K562 (cell line): ENCODE results near the gene ZNF438. TPM values are rescaled to one million over a fixed set of nuclear protein-coding genes. Genes with fewer than 3 reads are reported as not detected.

Source experiments
- ATAC-seq: fragments of 200-7000 bp; cut with Tn5 transposase; 3 replicates; pipeline ENCODE4 v1.9.1; 2020; ENCODE audit warnings: moderate library complexity
- BruUV-seq: library from RNA; stranded (reverse); fragments of 400-500 nt; replicated peaks from 2 replicates; lab custom pipeline; 2021; lab: Mats Ljungman, UMichigan
- CTCF ChIA-PET: fragments of 300-600 bp; formaldehyde crosslinking; extraction: SDS; loops from one replicate; lab custom pipeline; 2021; ENCODE audit warnings: low intra/inter-chr PET ratio; lab: Yijun Ruan, JAX
- POLR2A ChIA-PET: fragments of 300-600, 350-650 bp; sonication (Branson Sonifier 250); formaldehyde crosslinking; extraction: SDS; loops from one replicate; lab custom pipeline; 2021; ENCODE audit warnings: antibody characterized with exemption, inconsistent platforms; lab: Yijun Ruan, JAX
- DNase-seq, 4 experiments: peaks; one replicate each; pipeline versions ENCODE4 v3.0.0 to v3.0.0-alpha.2; 2011 to 2018; ENCODE audit warnings: low spot score in 3 of 4, mixed read lengths in 3 of 4; ENCODE audit errors: extremely low read depth in 1 of 4
- FAIRE-seq: peaks from 2 replicates; lab custom pipeline; 2011; peaks lifted over from hg19 to GRCh38; lab: Jason Lieb, UNC
- H2AFZ ChIP-seq: 2 replicates; pipeline ENCODE4 v1.6.0; 2011; ENCODE audit warnings: low read depth, low read length, control low read depth, inconsistent platforms
- H3K27ac ChIP-seq: fragments of 200-600 bp; 3 replicates; pipeline ENCODE4 v1.8.0; 2011; ENCODE audit warnings: low read depth, mild to moderate bottlenecking, control low read depth, inconsistent platforms, low read length, moderate library complexity, mixed read lengths; ENCODE audit errors: extremely low read depth
- H3K27me3 ChIP-seq, 2 experiments: fragments of 300-600 bp in 1 of 2; 2 replicates in 1 of 2; 3 replicates in 1 of 2; pipeline versions ENCODE4 v1.6.0 to v1.8.0; 2011; ENCODE audit warnings: inconsistent platforms in 2 of 2, low read length in 2 of 2, mild to moderate bottlenecking in 1 of 2, mixed read lengths in 1 of 2, moderate library complexity in 1 of 2; ENCODE audit not compliant: control insufficient read depth in 2 of 2, insufficient read depth in 2 of 2
- H3K36me3 ChIP-seq: fragments of 300-600 bp; 3 replicates; pipeline ENCODE4 v1.8.0; 2011; ENCODE audit warnings: mild to moderate bottlenecking, low read length, inconsistent platforms; ENCODE audit not compliant: control insufficient read depth, insufficient read depth
- H3K4me1 ChIP-seq, 2 experiments: fragments of 200-600 bp in 1 of 2; replicated peaks in 1 of 2; 2 replicates in 1 of 2; 3 replicates in 1 of 2; pipeline versions ENCODE4 v1.5.1 to v1.8.0; 2011; ENCODE audit warnings: inconsistent platforms in 2 of 2, low read length in 2 of 2, mild to moderate bottlenecking in 1 of 2, mixed read lengths in 1 of 2, moderate library complexity in 1 of 2; ENCODE audit not compliant: control insufficient read depth in 2 of 2, insufficient read depth in 2 of 2
- H3K4me2 ChIP-seq: 2 replicates; pipeline ENCODE4 v1.6.1; 2011; ENCODE audit warnings: low read length, control low read depth, inconsistent platforms, mixed read lengths; ENCODE audit not compliant: insufficient read depth
- H3K4me3 ChIP-seq: fragments of 200-600 bp; sonication (generic), shearing (Covaris generic); 2 replicates; pipeline ENCODE4 v1.5.1; 2016; ENCODE audit warnings: control low read depth, inconsistent platforms
- H3K79me2 ChIP-seq: fragments of 200-600 bp; 3 replicates; pipeline ENCODE4 v1.8.0; 2011; ENCODE audit warnings: low read length, inconsistent platforms; ENCODE audit not compliant: control insufficient read depth, insufficient read depth
- H3K9ac ChIP-seq, 2 experiments: 2 replicates each; pipeline versions ENCODE4 v1.6.0 to v1.6.1; 2011; ENCODE audit warnings: low read depth in 2 of 2, low read length in 2 of 2, control low read depth in 1 of 2, inconsistent platforms in 1 of 2, mild to moderate bottlenecking in 1 of 2, mixed read lengths in 1 of 2; ENCODE audit not compliant: insufficient read depth in 1 of 2
- H3K9me1 ChIP-seq: one replicate; pipeline ENCODE4 v1.6.0; 2011; ENCODE audit warnings: inconsistent platforms, mild to moderate bottlenecking, low read length, moderate library complexity; ENCODE audit not compliant: control insufficient read depth, insufficient read depth
- H3K9me3 ChIP-seq: replicated peaks from 2 replicates; pipeline ENCODE4 v1.5.1; 2011; ENCODE audit warnings: low read depth, low read length, inconsistent platforms; ENCODE audit not compliant: control insufficient read depth, insufficient read depth
- H4K20me1 ChIP-seq: replicated peaks from 2 replicates; pipeline ENCODE4 v1.6.1; 2011; ENCODE audit warnings: low read length, inconsistent platforms, mixed read lengths; ENCODE audit not compliant: control insufficient read depth, insufficient read depth
- CHCHD3 ChIP-seq: fragments of 250-450 bp; sonication (Bioruptor Pico); IDR thresholded peaks from 2 replicates; pipeline ENCODE4 v2.1.2; 2022; ENCODE audit warnings: mild to moderate bottlenecking
- E2F6 ChIP-seq, 2 experiments: IDR thresholded peaks; 2 replicates each; pipeline ENCODE4 v1.6.1; 2011; ENCODE audit warnings: borderline replicate concordance in 1 of 2, control low read depth in 1 of 2, low read depth in 1 of 2, low read length in 1 of 2, mild to moderate bottlenecking in 1 of 2, mixed read lengths in 1 of 2, moderate library complexity in 1 of 2; ENCODE audit not compliant: insufficient read depth in 1 of 2, insufficient read length in 1 of 2, poor library complexity in 1 of 2, severe bottlenecking in 1 of 2; ENCODE audit errors: extremely low read depth in 1 of 2
- GTF2A2 ChIP-seq: IDR thresholded peaks from 2 replicates; pipeline ENCODE4 v1.6.1; 2016; ENCODE audit warnings: mild to moderate bottlenecking, missing genetic modification characterization, missing compliant biosample characterization
- HDGF ChIP-seq: fragments of 450-650 bp; IDR thresholded peaks from 2 replicates; pipeline ENCODE4 v1.6.1; 2016
- HMG20A ChIP-seq: fragments of 450-650 bp; formaldehyde crosslinking; conservative IDR thresholded peaks from 2 replicates; pipeline ENCODE4 v1.4.0; 2020; ENCODE audit warnings: mild to moderate bottlenecking, mixed read lengths
- IRF1 ChIP-seq: sonication (generic); formaldehyde crosslinking; IDR thresholded peaks from 2 replicates; pipeline ENCODE4 v1.8.0; 2022; ENCODE audit warnings: missing genetic modification reagents, mild to moderate bottlenecking, borderline replicate concordance
- KAT7 ChIP-seq: sonication (generic); formaldehyde crosslinking; IDR thresholded peaks from 2 replicates; pipeline ENCODE4 v1.8.0; 2022; ENCODE audit warnings: missing genetic modification reagents, mild to moderate bottlenecking, borderline replicate concordance
- KDM2B ChIP-seq: fragments of 250-450 bp; sonication (Bioruptor Pico); IDR thresholded peaks from 2 replicates; pipeline ENCODE4 v1.8.0; 2021; ENCODE audit warnings: mild to moderate bottlenecking, moderate library complexity
- MAFK ChIP-seq: IDR thresholded peaks from 2 replicates; pipeline ENCODE4 v1.6.1; 2011; ENCODE audit warnings: low read length, improper control_type of control experiment
- MCM7 ChIP-seq, 2 experiments: fragments of 450-650 bp; IDR thresholded peaks; 2 replicates each; pipeline ENCODE4 v1.6.1; 2016 to 2018
- PHB ChIP-seq: fragments of 250-450 bp; sonication (Bioruptor Pico); IDR thresholded peaks from 2 replicates; pipeline ENCODE4 v1.5.0; 2021
- RFX5 ChIP-seq: IDR thresholded peaks from 2 replicates; pipeline ENCODE4 v1.6.1; 2011; ENCODE audit warnings: low read depth, mild to moderate bottlenecking, improper control_type of control experiment, low read length
- SP2 ChIP-seq: IDR thresholded peaks from 2 replicates; pipeline ENCODE4 v1.6.1; 2011; ENCODE audit warnings: mild to moderate bottlenecking, low read depth, low read length, moderate library complexity; ENCODE audit not compliant: poor library complexity, severe bottlenecking; ENCODE audit errors: extremely low read depth
- USF2 ChIP-seq: sonication (generic); formaldehyde crosslinking; IDR thresholded peaks from 2 replicates; pipeline ENCODE4 v1.5.0; 2020; ENCODE audit warnings: missing genetic modification reagents
- ZNF146 ChIP-seq: IDR thresholded peaks from one replicate; pipeline ENCODE4 v1.6.1; 2018; ENCODE audit warnings: missing compliant biosample characterization; ENCODE audit not compliant: unreplicated experiment
- ZNF551 ChIP-seq: fragments of 250-450 bp; sonication (Bioruptor Pico); IDR thresholded peaks from 2 replicates; pipeline ENCODE4 v1.5.0; 2021; ENCODE audit warnings: mild to moderate bottlenecking, moderate library complexity
- ZNF584 ChIP-seq: fragments of 200-800 bp; sonication (Bioruptor generic); IDR thresholded peaks from 2 replicates; pipeline ENCODE4 v1.6.1; 2016; ENCODE audit warnings: low read depth, mild to moderate bottlenecking, missing genetic modification characterization, missing compliant biosample characterization
- ZNF780A ChIP-seq: fragments of 250-450 bp; sonication (Bioruptor Pico); IDR thresholded peaks from 2 replicates; pipeline ENCODE4 v1.5.0; 2021; ENCODE audit warnings: mild to moderate bottlenecking
- WGBS: fragments of 100-300 bp; shearing (Covaris generic); methylation state at CpG from one replicate; pipeline ENCODE4 v1.1.6; 2016; ENCODE audit warnings: low coverage, mixed read lengths; ENCODE audit not compliant: insufficient coverage; ENCODE audit errors: missing lambda C conversion rate; 5-methylcytosine and 5-hydroxymethylcytosine counted together
- in situ Hi-C: fragments of 300-500 bp; cut with MboI; formaldehyde crosslinking; loops from 4 replicates; pipeline ENCODE4 v1.15.0; 2018; ENCODE audit warnings: inconsistent platforms, mixed read lengths
- intact Hi-C: fragments of 100-400 bp; cut with micrococcal nuclease; formaldehyde crosslinking; loops from 2 replicates; pipeline ENCODE4 v1.14.2; 2022
- polyA plus RNA-seq, 8 experiments: library from polyadenylated mRNA; depleted of rRNA in 4 of 8; stranded (reverse) in 5 of 8; unstranded in 3 of 8; fragments of >200 nt; fragmentation: Nextera tagmentation in 2 of 8; fragmentation: Illumina TruSeq in 1 of 8; extraction: Ambion mirVana in 2 of 8; extraction: Trizol in 1 of 8; gene quantifications; 2 replicates each; pipeline versions ENCODE4 v1.2.1 to v1.2.3, GENCODE V29; 2011 to 2014; ENCODE audit warnings: inconsistent platforms in 1 of 8, missing spikeins in 1 of 8
- total RNA-seq, 7 experiments: library from RNA; depleted of rRNA in 6 of 7; stranded (reverse); fragments of >200 nt in 6 of 7; fragmentation: Illumina TruSeq in 2 of 7; extraction: Trizol in 2 of 7; gene quantifications; 2 replicates each; pipeline versions ENCODE4 v1.2.1 to v1.2.3, GENCODE V29; 2011 to 2021; ENCODE audit warnings: low replicate concordance in 1 of 7

ZNF438 gene
- total and polyA plus RNA-seq, 9 of the 15 experiments (the other 6 are each of a cell fraction or from before 2014, with no cell fraction given) = 0.45 to 1.5 (median 0.91) TPM

DNA sequence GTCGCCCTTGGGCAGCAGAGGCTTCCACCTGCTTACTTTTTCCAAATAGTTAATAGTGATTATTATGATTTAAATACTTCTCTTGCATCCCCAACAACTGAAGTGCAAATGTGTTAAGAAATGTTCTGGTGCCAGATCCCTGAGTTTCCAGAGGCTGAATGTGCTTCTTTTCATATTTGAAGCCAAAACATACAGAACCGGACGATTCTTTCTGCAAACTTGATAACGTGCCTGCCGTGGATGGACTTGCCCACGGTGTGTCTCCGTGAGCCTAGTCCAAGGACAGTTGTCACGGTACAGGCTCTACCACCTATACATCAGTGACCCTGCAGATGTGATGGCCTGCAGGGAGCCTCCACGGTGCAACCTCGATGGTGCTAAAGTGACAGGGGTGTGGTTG, 203.5 kb downstream of the ZNF438 start (continued):
- TF ChIP-seq IRF1 (CRISPR knock-in tag) (no peak), MAFK (no peak), HDGF (no peak), GTF2A2 (tag) (no peak), USF2 (CRISPR knock-in tag) (no peak), KAT7 (CRISPR knock-in tag) (no peak)

- H3K27me3 ChIP-seq = peaks cover 3 to 17% of the 10 kb centered on the region in 2 experiments; a peak in 3 of 5 replicates
- H3K4me2 ChIP-seq = no peak overlapping the region
- no peaks in the 10 kb centered on the region for H3K79me2 ChIP-seq
- POLR2A ChIA-PET = interaction anchor here (0.6 kb wide), 1 partner anchor 112 kb away, joined by 3 read pairs; no protein-coding TSS in a partner anchor
- H3K9ac ChIP-seq = no peak overlapping the region
- H3K9me1 ChIP-seq = no peaks in the 10 kb centered on the region
- CTCF ChIA-PET = no interaction called here
- H3K9me3 ChIP-seq = peaks cover 3% of the 10 kb centered on the region
- H3K36me3 ChIP-seq = no peaks in the 10 kb centered on the region
- FAIRE-seq (no peak), DNase-seq (no peak), ATAC-seq (no peak)
- no peak overlapping the region for H3K4me3 ChIP-seq
- no peak overlapping the region for H3K27ac ChIP-seq
- no TSS peak for BruUV-seq
- WGBS = 0% methylated on average over 7 of the region's 8 CpGs
- peaks cover 3% of the 10 kb centered on the region; the same call in 1 of the 2 replicates for H4K20me1 ChIP-seq
- TF ChIP-seq MCM7 (IDR thresholded peaks at IDR 0.05) = no peak
- TF ChIP-seq E2F6 (IDR thresholded peaks at IDR 0.05; ENCODE audit: borderline replicate concordance in 1 of 2, extremely low read depth in 1 of 2, insufficient read depth in 1 of 2, insufficient read length in 1 of 2, low read depth in 1 of 2, low read length in 1 of 2, poor library complexity in 1 of 2, severe bottlenecking in 1 of 2) = no peak
- TF ChIP-seq KDM2B (CRISPR knock-in tag) = no peak
- no peak for TF ChIP-seq PHB
- TF ChIP-seq ZNF146 = no peak
- TF ChIP-seq HMG20A (CRISPR knock-in tag) = no peak
- TF ChIP-seq ZNF584 (CRISPR knock-in tag) = no peak
- TF ChIP-seq ZNF551 = no peak
- TF ChIP-seq ZNF780A (CRISPR knock-in tag) = no peak
- no peak for TF ChIP-seq RFX5
- no peak for TF ChIP-seq SP2
- TF ChIP-seq CHCHD3 (CRISPR knock-in tag) = no peak
- in situ Hi-C loops = no loop called here
- H3K4me1 ChIP-seq = peaks cover 0 to 5% of the 10 kb centered on the region in 2 experiments; a peak in 3 of 5 replicates
- H2AFZ ChIP-seq = no peak overlapping the region
- intact Hi-C loops = no loop called here
Observed at GRCh38 chr10:30827531-30828120, 204.0 kb downstream of the ZNF438 start.
